ENCODE data around the gene MAGI1. TPM values are rescaled to one million over a fixed set of nuclear protein-coding genes. Genes with fewer than 3 reads are reported as not detected.

The MAGI1 gene
- total and polyA plus RNA-seq, 10 donors, result 3.5 to 104 (median 62.3) TPM

GRCh38 chr3:65576966-65577365 lies 461.8 kb downstream of the MAGI1 start:
- H3K9me3 ChIP-seq, result peaks cover 0 to 10% (median 0%) of the 10 kb centered on the region in 8 donors
- no peak for DNase-seq
- H3K36me3 ChIP-seq, result no peaks in the 10 kb centered on the region
- WGBS, 5 donors, result 78 to 88% (median 86%) methylated on average over 2 of the region's 2 CpGs
- H3K4me1 ChIP-seq, result peaks cover 0 to 3% (median 0%) of the 10 kb centered on the region in 6 donors
- no peak overlapping the region for H3K27ac ChIP-seq
- no peak overlapping the region for H3K4me3 ChIP-seq
- TF ChIP-seq POLR2AphosphoS5 (IDR thresholded peaks at IDR 0.05), result no peak
- TF ChIP-seq CTCF (IDR thresholded peaks at IDR 0.05 in 8 of 11, conservative IDR thresholded peaks at IDR 0.05 in 3 of 11), result no peak
- TF ChIP-seq POLR2A (IDR thresholded peaks at IDR 0.05), result no peak
- intact Hi-C loops (cut with DNase I; ENCODE audit: low total_unique reads), result no loop called here
- H3K27me3 ChIP-seq (replicated peaks in 1 of 7), result no peaks in the 10 kb centered on the region

GRCh38 chr3:65576228-65576627 lies 462.5 kb downstream of the MAGI1 start:
- DNase-seq, result no peak
- Histone ChIP-seq H3K27ac (no peak overlapping the region), H3K27me3 (replicated peaks in 1 of 7) (no peaks in the 10 kb centered on the region), H3K4me3 (no peak overlapping the region), H3K4me1 (peaks cover 0 to 3% (median 0%) of the 10 kb centered on the region in 6 donors), H3K9me3 (peaks cover 0 to 10% (median 0%) of the 10 kb centered on the region in 8 donors), H3K36me3 (no peaks in the 10 kb centered on the region)
- WGBS, 5 donors, result 81 to 85% (median 82%) methylated on average over 6 of the region's 6 CpGs
- intact Hi-C loops (cut with DNase I; ENCODE audit: low total_unique reads), result no loop called here
- TF ChIP-seq CTCF (IDR thresholded peaks at IDR 0.05 in 8 of 11, conservative IDR thresholded peaks at IDR 0.05 in 3 of 11), result no peak

GRCh38 chr3:65575376-65575840 lies 463.3 kb downstream of the MAGI1 start:
- Histone ChIP-seq H3K27me3 (replicated peaks in 1 of 7) (no peaks in the 10 kb centered on the region), H3K27ac (no peak overlapping the region), H3K4me1 (peaks cover 0 to 3% (median 0%) of the 10 kb centered on the region in 6 donors), H3K4me3 (no peak overlapping the region), H3K9me3 (peaks cover 0 to 10% (median 0%) of the 10 kb centered on the region in 8 donors), H3K36me3 (no peaks in the 10 kb centered on the region)
- intact Hi-C loops (cut with DNase I; ENCODE audit: low total_unique reads), result no loop called here
- TF ChIP-seq CTCF (IDR thresholded peaks at IDR 0.05 in 8 of 11, conservative IDR thresholded peaks at IDR 0.05 in 3 of 11), result no peak
- TF ChIP-seq POLR2AphosphoS5 (IDR thresholded peaks at IDR 0.05), result no peak
- TF ChIP-seq POLR2A (IDR thresholded peaks at IDR 0.05), result no peak
- DNase-seq, result no peak
- 68 to 91% (median 82%) methylated on average over 1 of the region's 1 CpG for WGBS, 5 donors

GRCh38 chr3:65573548-65574116 lies 465.1 kb downstream of the MAGI1 start:
- no peak for TF ChIP-seq CTCF (IDR thresholded peaks at IDR 0.05 in 8 of 11, conservative IDR thresholded peaks at IDR 0.05 in 3 of 11)
- TF ChIP-seq POLR2AphosphoS5 (IDR thresholded peaks at IDR 0.05), result no peak
- no peak for TF ChIP-seq POLR2A (IDR thresholded peaks at IDR 0.05)
- Histone ChIP-seq H3K4me3 (no peak overlapping the region), H3K36me3 (no peaks in the 10 kb centered on the region), H3K9me3 (peaks cover 0 to 10% (median 0%) of the 10 kb centered on the region in 8 donors), H3K27me3 (replicated peaks in 1 of 7) (no peaks in the 10 kb centered on the region), H3K27ac (no peak overlapping the region), H3K4me1 (peaks cover 0 to 3% (median 0%) of the 10 kb centered on the region in 6 donors)
- DNase-seq, result no peak
- intact Hi-C loops (cut with DNase I; ENCODE audit: low total_unique reads), result no loop called here
